ENCODE measurements around the gene MBNL1.

DNA sequence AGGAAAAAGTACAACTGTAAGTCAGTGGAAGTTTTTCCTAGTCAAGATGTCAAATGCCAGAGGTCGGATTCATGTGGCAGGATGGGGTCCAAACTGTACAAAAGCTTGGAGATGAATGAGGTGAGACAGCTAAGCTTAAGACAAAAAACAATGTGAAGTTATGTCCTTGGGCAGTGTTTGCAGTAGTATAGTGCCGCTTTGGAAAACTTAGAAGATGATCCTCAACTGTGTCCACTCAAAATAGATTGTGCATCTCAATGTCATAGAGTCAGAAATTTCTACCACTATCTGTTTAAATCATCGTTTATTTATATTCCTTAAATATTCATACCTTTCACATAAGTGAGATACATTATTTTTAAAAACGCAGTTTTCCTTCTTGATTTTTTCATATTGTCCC lies 77.3 kb downstream of the MBNL1 start:
- no peak for TF ChIP-seq CTCF (IDR thresholded peaks at IDR 0.05)
- TF ChIP-seq POLR2A (IDR thresholded peaks at IDR 0.05), result no peak
